Loucy (cell line): ENCODE results near the gene MTREX.

Experiments
- CTCF ChIP-seq: fragments of 200-600 bp; sonication (generic); conservative IDR thresholded peaks from 2 replicates; pipeline ENCODE4 v1.5.1; 2014; ENCODE audit warnings: mild to moderate bottlenecking, antibody characterized with exemption, low read length
- EZH2phosphoT487 ChIP-seq: fragments of 200-600 bp; IDR thresholded peaks from 2 replicates; pipeline ENCODE4 v1.6.1; 2018; ENCODE audit warnings: antibody characterized with exemption, mild to moderate bottlenecking, moderate library complexity, borderline replicate concordance

- TF ChIP-seq CTCF = no peak
- TF ChIP-seq EZH2phosphoT487 = no peak
Measured at GRCh38 chr5:55286411-55286933, 21.3 kb upstream of the MTREX start.
